ENCODE measurements around the gene EFNA1. TPM values are rescaled to one million over a fixed set of nuclear protein-coding genes. Genes with fewer than 3 reads are reported as not detected.
A peak's percentile ranks its signal among the peaks of the same experiment; 100 is the strongest.

The EFNA1 gene
- total and polyA plus RNA-seq, 11 donors = 22.8 to 103 (median 37.2) TPM

GRCh38 chr1:155178441-155179111 lies 50.9 kb downstream of the EFNA1 start:
- TF ChIP-seq CTCF (IDR thresholded peaks at IDR 0.05) = no peak
- peaks cover 0 to 29% (median 8%) of the 10 kb centered on the region in 12 donors for H3K4me1 ChIP-seq
- no peaks in the 10 kb centered on the region for H3K9me3 ChIP-seq
- DNase-seq (peak in 3 of 5 donors; percentile 16 to 54 (median 39)), ATAC-seq (no peak)
- intact Hi-C loops (cut with DNase I) = loop anchor here in 6 of 10 donors (5.0 to 10.0 kb wide), 3 partner anchors 46 to 416 kb away; no protein-coding TSS in a partner anchor
- H3K27me3 ChIP-seq = peaks cover 0 to 25% (median 14%) of the 10 kb centered on the region in 9 donors
- peak overlapping the region in 1 of 12 donors; percentile 42 for H3K27ac ChIP-seq
- 80 to 82% (median 81%) methylated on average over 30 of the region's 30 CpGs for WGBS, 4 donors
- peak overlapping the region in 3 of 12 donors; percentile 7 to 44 (median 23) for H3K4me3 ChIP-seq
- no peaks in the 10 kb centered on the region for H3K36me3 ChIP-seq

GRCh38 chr1:155179112-155180031 lies 51.7 kb downstream of the EFNA1 start:
- Histone ChIP-seq H3K27ac (peak overlapping the region in 1 of 12 donors; percentile 42), H3K9me3 (no peaks in the 10 kb centered on the region), H3K4me3 (no peak overlapping the region), H3K27me3 (peaks cover 0 to 17% (median 9%) of the 10 kb centered on the region in 9 donors), H3K4me1 (peaks cover 0 to 21% (median 2%) of the 10 kb centered on the region in 12 donors), H3K36me3 (no peaks in the 10 kb centered on the region)
- 94 to 97% (median 95%) methylated on average over 16 to 31 of the region's 31 CpGs for WGBS, 4 donors
- ATAC-seq (no peak), DNase-seq (peak in 2 of 5 donors; percentile 12 to 64)
- intact Hi-C loops (cut with DNase I) = loop anchor here in 6 of 10 donors (5.0 to 10.0 kb wide), 3 partner anchors 45 to 415 kb away; no protein-coding TSS in a partner anchor
- TF ChIP-seq CTCF (IDR thresholded peaks at IDR 0.05) (no peak), POLR2A (IDR thresholded peaks at IDR 0.05) (no peak)

GRCh38 chr1:155181371-155182051 lies 53.8 kb downstream of the EFNA1 start:
- intact Hi-C loops (cut with DNase I) = no loop called here
- peaks cover 0 to 20% (median 8%) of the 10 kb centered on the region in 12 donors for H3K4me1 ChIP-seq
- H3K36me3 ChIP-seq = no peaks in the 10 kb centered on the region
- ATAC-seq = no peak
- no peak overlapping the region for H3K27ac ChIP-seq
- WGBS, 4 donors = 87 to 92% (median 91%) methylated on average over 18 of the region's 18 CpGs
- no peaks in the 10 kb centered on the region for H3K9me3 ChIP-seq
- H3K27me3 ChIP-seq = no peaks in the 10 kb centered on the region
- TF ChIP-seq POLR2A (IDR thresholded peaks at IDR 0.05) (no peak), CTCF (IDR thresholded peaks at IDR 0.05) (no peak)
- H3K4me3 ChIP-seq = no peak overlapping the region
- DNase-seq = peak in 1 of 5 donors; percentile 59

Measured in heart left ventricle (tissue), 16 donors.